Breast epithelium (tissue), 3 donors: ENCODE results near the gene RAI1.

Experiments
- POLR2A ChIP-seq: fragments of 450-650 bp; IDR thresholded peaks from one replicate; pipeline ENCODE4 v1.6.1; 2016; ENCODE audit warnings: antibody characterized with exemption, mild to moderate bottlenecking, moderate library complexity
- TF ChIP-seq, protein P1 (sequence below), 3 donors: fragments of 450-650 bp; IDR thresholded peaks; one replicate each; pipeline ENCODE4 v1.5.1; 2016 to 2017; ENCODE audit warnings: antibody characterized with exemption in 3 of 3, mild to moderate bottlenecking in 3 of 3, moderate library complexity in 3 of 3

- TF ChIP-seq, protein P1, sequence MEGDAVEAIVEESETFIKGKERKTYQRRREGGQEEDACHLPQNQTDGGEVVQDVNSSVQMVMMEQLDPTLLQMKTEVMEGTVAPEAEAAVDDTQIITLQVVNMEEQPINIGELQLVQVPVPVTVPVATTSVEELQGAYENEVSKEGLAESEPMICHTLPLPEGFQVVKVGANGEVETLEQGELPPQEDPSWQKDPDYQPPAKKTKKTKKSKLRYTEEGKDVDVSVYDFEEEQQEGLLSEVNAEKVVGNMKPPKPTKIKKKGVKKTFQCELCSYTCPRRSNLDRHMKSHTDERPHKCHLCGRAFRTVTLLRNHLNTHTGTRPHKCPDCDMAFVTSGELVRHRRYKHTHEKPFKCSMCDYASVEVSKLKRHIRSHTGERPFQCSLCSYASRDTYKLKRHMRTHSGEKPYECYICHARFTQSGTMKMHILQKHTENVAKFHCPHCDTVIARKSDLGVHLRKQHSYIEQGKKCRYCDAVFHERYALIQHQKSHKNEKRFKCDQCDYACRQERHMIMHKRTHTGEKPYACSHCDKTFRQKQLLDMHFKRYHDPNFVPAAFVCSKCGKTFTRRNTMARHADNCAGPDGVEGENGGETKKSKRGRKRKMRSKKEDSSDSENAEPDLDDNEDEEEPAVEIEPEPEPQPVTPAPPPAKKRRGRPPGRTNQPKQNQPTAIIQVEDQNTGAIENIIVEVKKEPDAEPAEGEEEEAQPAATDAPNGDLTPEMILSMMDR (IDR thresholded peaks at IDR 0.05): no peak
- TF ChIP-seq POLR2A: no peak
Observed at GRCh38 chr17:17738901-17739300, 57.6 kb downstream of the RAI1 start.
